Fibroblast of villous mesenchyme (primary cell): Measurements from ENCODE around the gene FCHSD2. TPM values are rescaled to one million over a fixed set of nuclear protein-coding genes. Genes with fewer than 3 reads are reported as not detected.
"Not testable (repeated sequence)": the region's sequence is repeated elsewhere in the genome, so short reads cannot be mapped to it uniquely, and the experiment has no call there.

Experiments
- DNase-seq: peaks from one replicate; pipeline ENCODE4 v3.0.0-alpha.2; 2010; ENCODE audit warnings: low read depth
- H3K4me3 ChIP-seq: 2 replicates; pipeline ENCODE4 v1.5.1; 2011; ENCODE audit warnings: low read depth, mild to moderate bottlenecking, low read length
- total RNA-seq: library from RNA; depleted of rRNA; stranded (reverse); fragments of >200 nt; gene quantifications from 2 replicates; pipeline ENCODE4 v1.2.3, GENCODE V29; 2012
- TF ChIP-seq, protein P1 (sequence below): IDR thresholded peaks from 2 replicates; pipeline ENCODE4 v1.5.1; 2012; ENCODE audit warnings: low read depth, mild to moderate bottlenecking, low read length; ENCODE audit not compliant: insufficient read depth

The FCHSD2 gene
- total RNA-seq, 1 donor, result 11.2 TPM

DNA sequence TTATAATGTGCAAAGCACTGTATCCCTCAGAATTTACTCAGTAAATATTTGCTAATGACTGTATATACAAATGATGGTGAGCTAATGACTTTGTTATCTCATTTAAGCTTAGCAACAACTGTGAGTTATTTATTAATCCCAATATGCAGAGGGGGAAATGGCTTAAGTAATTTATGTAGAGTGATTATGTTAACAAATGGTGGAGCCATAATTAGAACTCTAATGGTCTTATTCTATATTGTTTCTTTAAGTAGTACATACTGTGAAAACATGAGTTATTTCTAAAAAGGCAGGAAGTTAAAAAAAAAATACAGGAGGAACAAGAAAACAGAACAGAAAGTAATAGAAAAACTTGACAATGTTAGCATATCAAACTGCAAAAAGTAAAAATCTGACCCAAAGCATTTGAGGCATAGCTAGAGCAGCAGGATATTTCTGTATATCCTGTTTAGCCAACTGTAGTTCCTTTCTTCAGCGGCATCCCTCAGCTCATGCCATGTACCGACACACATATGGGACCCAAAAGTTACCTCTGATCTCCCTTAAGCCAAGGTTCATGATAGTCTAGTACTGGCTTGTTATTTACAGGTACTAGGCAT lies 94.2 kb downstream of the FCHSD2 start:
- TF ChIP-seq, protein P1, sequence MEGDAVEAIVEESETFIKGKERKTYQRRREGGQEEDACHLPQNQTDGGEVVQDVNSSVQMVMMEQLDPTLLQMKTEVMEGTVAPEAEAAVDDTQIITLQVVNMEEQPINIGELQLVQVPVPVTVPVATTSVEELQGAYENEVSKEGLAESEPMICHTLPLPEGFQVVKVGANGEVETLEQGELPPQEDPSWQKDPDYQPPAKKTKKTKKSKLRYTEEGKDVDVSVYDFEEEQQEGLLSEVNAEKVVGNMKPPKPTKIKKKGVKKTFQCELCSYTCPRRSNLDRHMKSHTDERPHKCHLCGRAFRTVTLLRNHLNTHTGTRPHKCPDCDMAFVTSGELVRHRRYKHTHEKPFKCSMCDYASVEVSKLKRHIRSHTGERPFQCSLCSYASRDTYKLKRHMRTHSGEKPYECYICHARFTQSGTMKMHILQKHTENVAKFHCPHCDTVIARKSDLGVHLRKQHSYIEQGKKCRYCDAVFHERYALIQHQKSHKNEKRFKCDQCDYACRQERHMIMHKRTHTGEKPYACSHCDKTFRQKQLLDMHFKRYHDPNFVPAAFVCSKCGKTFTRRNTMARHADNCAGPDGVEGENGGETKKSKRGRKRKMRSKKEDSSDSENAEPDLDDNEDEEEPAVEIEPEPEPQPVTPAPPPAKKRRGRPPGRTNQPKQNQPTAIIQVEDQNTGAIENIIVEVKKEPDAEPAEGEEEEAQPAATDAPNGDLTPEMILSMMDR, result no peak
- no peak for DNase-seq
- H3K4me3 ChIP-seq, result no peak overlapping the region

DNA sequence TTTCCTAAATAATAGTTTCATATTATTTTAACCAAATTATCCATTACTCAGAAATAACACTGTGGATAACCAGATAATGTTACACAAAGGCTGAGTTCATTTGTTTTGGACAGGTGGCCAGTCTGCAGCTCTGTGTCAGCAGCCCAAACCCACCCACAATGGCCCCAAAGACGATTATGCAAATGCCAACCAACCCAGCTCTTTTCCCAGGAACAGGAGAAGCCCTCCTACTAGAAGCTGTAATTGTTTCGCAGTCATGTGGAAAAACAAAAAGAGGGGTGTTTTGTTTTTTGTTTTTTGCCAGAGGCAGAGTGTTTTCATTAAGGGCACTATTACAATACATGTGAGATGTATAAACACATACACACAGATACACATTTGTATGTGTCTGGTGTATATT lies 102.1 kb downstream of the FCHSD2 start:
- H3K4me3 ChIP-seq, result no peak overlapping the region
- TF ChIP-seq, protein P1, result no peak
- no peak for DNase-seq

DNA sequence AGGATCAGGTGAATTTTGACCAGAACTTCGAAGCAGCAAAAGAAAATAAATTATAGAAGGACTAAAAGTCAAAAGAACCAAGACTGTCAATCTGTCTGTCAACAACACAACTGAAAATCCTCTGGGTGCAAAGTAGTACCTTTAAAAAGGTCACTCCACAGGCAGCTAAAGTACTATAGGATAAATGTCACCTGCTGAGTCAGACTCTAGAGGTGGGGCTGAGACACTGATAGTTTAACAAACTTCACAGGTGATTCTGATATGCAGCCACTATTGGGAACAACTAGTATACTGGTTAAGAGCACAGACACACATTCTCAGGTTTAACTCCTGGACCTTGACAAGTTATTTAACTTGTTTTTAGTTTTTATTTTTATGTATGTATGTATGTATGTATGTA lies 107.3 kb downstream of the FCHSD2 start:
- DNase-seq, result no peak
- no peak overlapping the region for H3K4me3 ChIP-seq
- TF ChIP-seq, protein P1, result no peak

DNA sequence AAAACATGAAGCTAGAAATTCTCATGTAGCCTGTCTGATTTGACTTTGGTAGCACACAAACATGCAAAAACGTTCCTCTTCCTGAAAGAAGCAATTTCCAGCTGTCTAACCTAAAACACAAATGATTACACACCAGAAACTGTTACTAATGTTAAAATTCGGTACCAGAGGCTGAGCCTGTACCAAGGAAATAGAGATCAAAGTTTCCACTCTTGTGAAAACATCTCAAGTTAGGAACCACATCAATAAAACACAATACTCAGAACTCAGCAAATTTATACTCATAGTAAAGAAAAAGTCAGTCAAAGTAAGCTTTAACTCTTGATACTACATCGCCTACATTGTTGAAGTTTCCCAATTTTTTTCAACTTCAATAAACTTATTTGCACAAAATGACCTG lies 107.8 kb downstream of the FCHSD2 start:
- DNase-seq, result no peak
- no peak overlapping the region for H3K4me3 ChIP-seq
- TF ChIP-seq, protein P1, result no peak

DNA sequence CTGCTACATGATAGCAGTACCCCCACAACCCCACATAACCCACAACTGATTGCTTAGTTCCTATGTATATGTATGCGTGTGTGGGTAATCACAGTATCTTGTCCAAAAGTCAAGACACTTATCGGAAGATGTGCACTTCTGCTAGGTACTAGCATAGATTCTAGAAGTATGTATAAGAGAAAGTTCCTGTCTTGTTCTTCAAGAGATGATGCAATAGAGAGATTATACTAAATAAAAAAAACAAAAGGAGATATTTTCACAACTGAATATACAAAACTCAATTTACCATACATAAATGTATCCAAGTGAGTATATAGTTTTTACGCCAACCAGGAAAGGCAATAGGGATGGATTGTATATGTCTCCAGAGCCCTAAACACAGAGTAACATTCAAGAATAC lies 112.0 kb downstream of the FCHSD2 start:
- DNase-seq, result no peak
- TF ChIP-seq, protein P1, result no peak
- H3K4me3 ChIP-seq, result no peak overlapping the region

DNA sequence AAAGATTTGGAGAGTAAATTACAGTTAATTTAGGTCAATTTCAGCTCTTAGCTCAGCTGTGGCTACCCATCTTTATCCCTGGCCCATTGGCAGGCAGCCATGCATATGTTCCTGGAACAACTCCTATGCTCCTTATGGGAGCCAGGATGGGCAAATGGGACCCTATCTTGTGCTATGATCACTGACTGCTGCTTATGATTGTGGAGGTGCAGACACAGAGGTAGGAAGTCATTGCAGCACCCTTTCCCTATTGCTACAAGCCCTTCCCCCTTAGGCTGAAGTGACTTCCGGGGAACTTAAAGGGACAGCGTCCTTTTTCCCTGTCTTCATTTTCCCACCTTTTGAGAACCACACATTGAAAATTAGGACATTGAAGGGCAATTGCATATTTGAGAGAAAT lies 112.7 kb downstream of the FCHSD2 start:
- H3K4me3 ChIP-seq, result no peak overlapping the region
- TF ChIP-seq, protein P1, result no peak
- DNase-seq, result no peak

DNA sequence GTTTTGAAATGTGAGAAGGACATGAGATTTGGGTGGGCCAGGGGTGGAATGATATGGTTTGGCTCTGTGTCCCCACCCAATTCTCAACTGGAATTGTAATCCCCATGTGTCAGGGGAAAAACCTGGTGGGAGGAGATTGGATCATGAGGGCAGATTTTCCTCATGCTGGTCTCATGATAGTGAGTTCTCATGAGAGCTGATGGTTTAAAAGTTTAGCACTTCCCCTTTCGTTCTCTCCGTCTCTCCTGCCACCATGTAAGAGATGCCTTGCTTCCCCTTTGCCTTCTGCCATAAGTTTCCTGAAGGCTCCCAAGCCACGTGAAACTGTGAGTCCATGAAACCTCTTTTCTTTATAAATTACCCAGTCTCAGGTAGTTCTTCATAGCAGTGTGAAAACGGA lies 113.5 kb downstream of the FCHSD2 start:
- no peak for DNase-seq

GRCh38 chr11:73027840-73028239 lies 114.3 kb downstream of the FCHSD2 start:
- not testable (repeated sequence) for H3K4me3 ChIP-seq, DNase-seq

More for the DNA sequence above, 113.5 kb downstream of the FCHSD2 start:
- TF ChIP-seq, protein P1, result no peak
- H3K4me3 ChIP-seq, result no peak overlapping the region
